Upper lobe of left lung (tissue), 6 donors: ENCODE measurements around the gene SDK1. TPM values are rescaled to one million over a fixed set of nuclear protein-coding genes. Genes with fewer than 3 reads are reported as not detected.
"Not testable (repeated sequence)": the region's sequence is repeated elsewhere in the genome, so short reads cannot be mapped to it uniquely, and the experiment has no call there.

Experiments
- ATAC-seq, 2 donors: fragments of 200-7000 bp; cut with Tn5 transposase; one replicate each; pipeline ENCODE4 v1.9.1; 2022; ENCODE audit warnings: mild to moderate bottlenecking in 2 of 2, moderate library complexity in 2 of 2; ENCODE audit not compliant: low FRiP score in 2 of 2
- DNase-seq, 2 donors: peaks; one replicate each; pipeline ENCODE4 v3.0.0-alpha.2; 2019 to 2020
- H3K27ac ChIP-seq, 4 donors: fragments of 200-600 bp; sonication (generic); one replicate each; pipeline ENCODE4 v1.5.1; 2016 to 2019
- H3K27me3 ChIP-seq, 4 donors: fragments of 200-600 bp; sonication (generic); one replicate each; pipeline ENCODE4 v1.5.1; 2017 to 2019
- H3K36me3 ChIP-seq, 4 donors: fragments of 200-600 bp; sonication (generic); one replicate each; pipeline ENCODE4 v1.5.1; 2016 to 2019
- H3K4me1 ChIP-seq, 4 donors: fragments of 200-600 bp; sonication (generic); one replicate each; pipeline ENCODE4 v1.5.1; 2018 to 2019
- H3K4me3 ChIP-seq, 4 donors: fragments of 200-600 bp; sonication (generic); one replicate each; pipeline ENCODE4 v1.5.1; 2017 to 2019; ENCODE audit warnings: mild to moderate bottlenecking in 2 of 4, moderate library complexity in 1 of 4
- H3K9me3 ChIP-seq, 4 donors: fragments of 200-600 bp; sonication (generic); one replicate each; pipeline ENCODE4 v1.5.1; 2018 to 2019
- EP300 ChIP-seq, 4 donors: sonication (generic); formaldehyde crosslinking; IDR thresholded peaks; one replicate each; pipeline ENCODE4 v1.5.1; 2017; ENCODE audit warnings: antibody characterized with exemption in 4 of 4, control low read depth in 2 of 4
- POLR2A ChIP-seq, 4 donors: fragments of 450-650 bp; IDR thresholded peaks; one replicate each; pipeline ENCODE4 v1.5.1; 2016 to 2017; ENCODE audit warnings: antibody characterized with exemption in 4 of 4, mild to moderate bottlenecking in 2 of 4
- POLR2AphosphoS5 ChIP-seq, 2 donors: sonication (generic); formaldehyde crosslinking; IDR thresholded peaks; one replicate each; pipeline ENCODE4 v1.5.1; 2017; ENCODE audit warnings: antibody characterized with exemption in 2 of 2
- WGBS, 2 donors: methylation state at CpG; one replicate each; pipeline ENCODE4 v1.1.5; 2017 to 2018; 5-methylcytosine and 5-hydroxymethylcytosine counted together
- total RNA-seq, 6 donors: library from RNA; depleted of rRNA in 4 of 6; stranded (reverse); fragments of >200 nt in 4 of 6; gene quantifications; one replicate each; pipeline versions ENCODE4 v1.1.0 to v1.2.1, GENCODE V29; 2016 to 2021
- TF ChIP-seq, protein P1 (sequence below), 6 experiments: fragments of 450-650 bp in 4 of 6; fragments of 200-600 bp in 2 of 6; sonication (generic) in 2 of 6; IDR thresholded peaks; one replicate each; pipeline ENCODE4 v1.5.1; 2016 to 2019; ENCODE audit warnings: antibody characterized with exemption in 6 of 6
- donor health status: DM: no; HTN: no; CAD: no; lungs with moderate emphysema.
- donor health status: DM: no; HTN: yes; CAD: no; lungs with severe emphysema.

The SDK1 gene
- total RNA-seq, 6 donors from 2014 or later, result 9.3 to 90.1 (median 11.8) TPM

DNA sequence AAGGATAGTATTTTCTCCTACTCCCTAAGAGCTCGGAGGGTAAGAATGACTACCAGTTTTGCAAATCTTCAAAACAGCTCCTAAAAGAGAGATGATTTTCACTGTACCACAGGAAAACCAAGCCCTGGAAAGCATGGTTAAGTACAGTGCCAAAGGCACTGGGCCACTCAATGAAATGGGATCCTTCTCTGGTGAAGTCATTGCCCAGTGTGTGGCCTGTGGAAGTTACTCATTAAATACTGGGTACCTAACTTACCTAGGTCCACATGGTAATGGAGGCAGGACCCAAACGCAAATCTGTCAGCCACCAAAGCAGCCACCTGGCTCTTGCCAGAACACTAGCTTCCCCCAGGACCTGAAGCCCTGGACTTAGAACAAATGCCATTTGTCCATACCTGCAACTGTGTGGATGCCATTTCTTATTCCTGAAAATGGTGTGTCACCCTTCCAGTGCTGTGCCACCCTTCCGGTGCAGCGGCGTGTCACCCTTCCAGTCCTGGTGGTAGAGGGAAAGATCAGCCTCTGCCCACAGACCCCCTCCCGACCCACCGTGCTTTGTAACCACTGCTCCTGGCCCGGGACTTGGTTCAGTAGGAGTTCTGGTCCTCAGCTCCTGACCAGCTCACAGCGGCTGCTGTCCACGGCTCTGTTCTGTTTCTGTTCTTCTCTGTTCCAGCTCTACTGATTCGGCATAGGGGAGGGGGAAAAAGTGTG is 659.2 kb downstream of the SDK1 start:
- no peak for DNase-seq
- H3K9me3 ChIP-seq, result no peaks in the 10 kb centered on the region
- no peaks in the 10 kb centered on the region for H3K27me3 ChIP-seq
- no peak for ATAC-seq
- H3K36me3 ChIP-seq, result no peaks in the 10 kb centered on the region
- H3K4me3 ChIP-seq, result no peak overlapping the region
- no peak overlapping the region for H3K27ac ChIP-seq
- WGBS, 2 donors, result 91 to 96% methylated on average over 9 to 11 of the region's 11 CpGs
- H3K4me1 ChIP-seq, result no peaks in the 10 kb centered on the region
- TF ChIP-seq POLR2AphosphoS5 (IDR thresholded peaks at IDR 0.05), result no peak
- TF ChIP-seq, protein P1, sequence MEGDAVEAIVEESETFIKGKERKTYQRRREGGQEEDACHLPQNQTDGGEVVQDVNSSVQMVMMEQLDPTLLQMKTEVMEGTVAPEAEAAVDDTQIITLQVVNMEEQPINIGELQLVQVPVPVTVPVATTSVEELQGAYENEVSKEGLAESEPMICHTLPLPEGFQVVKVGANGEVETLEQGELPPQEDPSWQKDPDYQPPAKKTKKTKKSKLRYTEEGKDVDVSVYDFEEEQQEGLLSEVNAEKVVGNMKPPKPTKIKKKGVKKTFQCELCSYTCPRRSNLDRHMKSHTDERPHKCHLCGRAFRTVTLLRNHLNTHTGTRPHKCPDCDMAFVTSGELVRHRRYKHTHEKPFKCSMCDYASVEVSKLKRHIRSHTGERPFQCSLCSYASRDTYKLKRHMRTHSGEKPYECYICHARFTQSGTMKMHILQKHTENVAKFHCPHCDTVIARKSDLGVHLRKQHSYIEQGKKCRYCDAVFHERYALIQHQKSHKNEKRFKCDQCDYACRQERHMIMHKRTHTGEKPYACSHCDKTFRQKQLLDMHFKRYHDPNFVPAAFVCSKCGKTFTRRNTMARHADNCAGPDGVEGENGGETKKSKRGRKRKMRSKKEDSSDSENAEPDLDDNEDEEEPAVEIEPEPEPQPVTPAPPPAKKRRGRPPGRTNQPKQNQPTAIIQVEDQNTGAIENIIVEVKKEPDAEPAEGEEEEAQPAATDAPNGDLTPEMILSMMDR (IDR thresholded peaks at IDR 0.05), result no peak
- no peak for TF ChIP-seq POLR2A (IDR thresholded peaks at IDR 0.05)
- TF ChIP-seq EP300 (IDR thresholded peaks at IDR 0.05), result no peak

DNA sequence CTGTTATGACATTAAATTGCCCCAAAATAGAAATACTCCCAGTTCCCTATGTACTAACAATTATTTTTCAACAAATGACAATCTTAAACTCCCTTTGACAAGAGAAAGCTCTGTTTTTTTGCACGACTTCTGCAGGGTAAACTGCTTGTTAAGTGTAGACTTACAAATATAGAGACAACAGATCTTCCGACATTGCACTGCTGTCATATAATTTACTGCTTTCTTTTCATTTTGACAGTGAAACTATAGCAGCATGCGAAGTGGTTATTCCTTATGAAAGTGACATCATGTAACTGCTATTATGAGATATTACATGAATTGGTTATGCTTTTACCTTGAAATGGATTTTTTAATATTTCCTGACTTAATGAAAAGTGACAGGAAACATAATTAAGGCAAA is 659.9 kb downstream of the SDK1 start:
- Histone ChIP-seq H3K27ac (no peak overlapping the region), H3K27me3 (no peaks in the 10 kb centered on the region), H3K36me3 (no peaks in the 10 kb centered on the region), H3K4me1 (no peaks in the 10 kb centered on the region), H3K9me3 (no peaks in the 10 kb centered on the region), H3K4me3 (no peak overlapping the region)
- 86 to 96% methylated on average over 3 of the region's 3 CpGs for WGBS, 2 donors
- no peak for ATAC-seq
- TF ChIP-seq POLR2AphosphoS5 (IDR thresholded peaks at IDR 0.05) (no peak), POLR2A (IDR thresholded peaks at IDR 0.05) (no peak), EP300 (IDR thresholded peaks at IDR 0.05) (no peak)
- TF ChIP-seq, protein P1 (IDR thresholded peaks at IDR 0.05), result no peak
- no peak for DNase-seq

DNA sequence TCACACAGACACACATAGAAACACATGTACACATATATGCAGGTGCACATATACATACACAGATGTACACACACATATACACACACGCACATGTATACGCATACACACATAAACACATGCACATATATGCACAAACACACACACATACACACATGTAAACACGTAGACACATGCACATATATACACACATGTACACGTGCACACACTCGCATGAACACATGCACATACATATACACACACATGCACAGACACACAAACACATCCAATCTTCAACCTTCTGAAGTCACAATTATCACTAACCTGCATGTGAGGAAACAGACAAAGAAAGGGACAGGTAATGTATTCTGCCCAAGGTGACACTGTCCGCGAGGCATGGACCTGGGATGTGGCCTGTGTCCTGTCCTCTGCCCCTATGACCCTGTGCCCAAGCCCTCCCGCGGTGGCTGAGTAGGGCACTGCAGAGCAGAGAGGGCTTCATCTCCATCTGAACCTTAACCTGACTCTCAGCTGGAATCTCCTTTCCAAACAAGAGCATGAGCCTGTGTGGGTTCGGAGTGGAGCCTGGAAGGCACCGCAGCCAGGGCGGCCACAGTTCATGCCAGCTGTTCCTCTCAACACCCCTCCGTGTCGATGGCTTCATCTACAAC is 660.9 kb downstream of the SDK1 start:
- TF ChIP-seq, protein P1 (IDR thresholded peaks at IDR 0.05), result no peak
- TF ChIP-seq POLR2A (IDR thresholded peaks at IDR 0.05), result no peak
- no peak for TF ChIP-seq EP300 (IDR thresholded peaks at IDR 0.05)
- no peak for TF ChIP-seq POLR2AphosphoS5 (IDR thresholded peaks at IDR 0.05)
- Histone ChIP-seq H3K9me3 (no peaks in the 10 kb centered on the region), H3K4me3 (no peak overlapping the region), H3K36me3 (no peaks in the 10 kb centered on the region), H3K27me3 (no peaks in the 10 kb centered on the region), H3K27ac (no peak overlapping the region), H3K4me1 (no peaks in the 10 kb centered on the region)
- 96% methylated on average over 12 to 14 of the region's 14 CpGs for WGBS, 2 donors
- ATAC-seq (no peak), DNase-seq (no peak)

DNA sequence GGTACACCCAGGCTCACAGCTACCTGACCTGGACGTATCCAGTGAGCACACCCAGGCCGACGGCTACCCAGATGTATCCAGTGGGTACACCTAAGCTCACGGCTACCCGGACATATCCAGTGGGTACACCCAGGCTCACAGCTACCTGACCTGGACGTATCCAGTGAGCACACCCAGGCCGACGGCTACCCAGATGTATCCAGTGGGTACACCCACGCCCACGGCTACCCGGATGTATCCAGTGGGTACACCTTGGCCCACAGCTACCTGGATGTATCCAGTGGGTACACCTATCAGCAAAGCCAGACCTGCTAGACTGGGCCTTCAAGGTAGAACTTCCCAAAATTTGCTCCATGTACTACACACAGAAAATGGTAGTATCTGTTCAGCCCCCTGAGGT is 662.7 kb downstream of the SDK1 start:
- not testable (repeated sequence) for H3K4me1 ChIP-seq, H3K27ac ChIP-seq, H3K9me3 ChIP-seq, H3K27me3 ChIP-seq, H3K4me3 ChIP-seq, ATAC-seq, DNase-seq, H3K36me3 ChIP-seq
- 95 to 97% methylated on average over 11 of the region's 11 CpGs for WGBS, 2 donors

DNA sequence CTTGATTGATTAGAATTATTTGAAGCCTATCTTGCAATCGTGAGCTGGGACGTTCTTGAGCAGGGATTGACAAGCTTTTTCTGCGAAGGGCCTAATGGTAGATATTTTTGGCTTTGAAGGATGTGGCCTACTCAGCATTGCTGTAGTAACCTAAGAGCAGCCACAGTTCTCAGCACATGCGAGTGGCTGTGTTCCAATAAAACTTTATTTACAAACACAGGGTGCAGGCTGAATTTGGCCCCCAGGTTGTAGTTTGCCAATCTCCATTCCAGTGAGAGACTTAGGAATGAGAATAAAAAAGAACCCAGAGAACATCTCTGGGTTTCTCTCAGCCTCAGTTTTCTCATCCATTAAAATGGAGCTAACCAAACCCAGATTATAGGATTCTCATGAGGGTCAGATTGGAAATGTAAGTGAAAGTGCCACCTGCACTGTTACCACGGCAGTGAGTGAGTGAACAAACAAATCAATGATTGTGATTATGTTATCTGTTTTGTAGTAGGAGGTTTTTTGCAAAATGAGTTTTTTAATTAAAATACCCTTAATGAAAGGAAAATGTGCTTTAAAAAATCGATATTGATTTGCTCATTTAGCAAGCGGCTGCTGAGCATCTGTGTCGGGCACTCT is 664.0 kb downstream of the SDK1 start:
- Histone ChIP-seq H3K4me1 (no peaks in the 10 kb centered on the region), H3K9me3 (no peaks in the 10 kb centered on the region), H3K4me3 (no peak overlapping the region), H3K27me3 (no peaks in the 10 kb centered on the region), H3K36me3 (no peaks in the 10 kb centered on the region), H3K27ac (no peak overlapping the region)
- no peak for DNase-seq
- no peak for TF ChIP-seq POLR2AphosphoS5 (IDR thresholded peaks at IDR 0.05)
- TF ChIP-seq, protein P1 (IDR thresholded peaks at IDR 0.05), result no peak
- no peak for TF ChIP-seq POLR2A (IDR thresholded peaks at IDR 0.05)
- TF ChIP-seq EP300 (IDR thresholded peaks at IDR 0.05), result no peak
- ATAC-seq, result no peak
- WGBS, 2 donors, result 95 to 96% methylated on average over 8 of the region's 8 CpGs
